NCI-H2227 (cell line): Measurements from ENCODE around the gene FCHSD1.
A peak's percentile ranks its signal among the peaks of the same experiment; 100 is the strongest.
"Not testable (repeated sequence)": the region's sequence is repeated elsewhere in the genome, so short reads cannot be mapped to it uniquely, and the experiment has no call there.

Source experiments
- DNase-seq: peaks from one replicate; lab custom pipeline; 2025; ENCODE audit not compliant: unreplicated experiment; lab: John Stamatoyannopoulos, UW

The FCHSD1 gene

DNA sequence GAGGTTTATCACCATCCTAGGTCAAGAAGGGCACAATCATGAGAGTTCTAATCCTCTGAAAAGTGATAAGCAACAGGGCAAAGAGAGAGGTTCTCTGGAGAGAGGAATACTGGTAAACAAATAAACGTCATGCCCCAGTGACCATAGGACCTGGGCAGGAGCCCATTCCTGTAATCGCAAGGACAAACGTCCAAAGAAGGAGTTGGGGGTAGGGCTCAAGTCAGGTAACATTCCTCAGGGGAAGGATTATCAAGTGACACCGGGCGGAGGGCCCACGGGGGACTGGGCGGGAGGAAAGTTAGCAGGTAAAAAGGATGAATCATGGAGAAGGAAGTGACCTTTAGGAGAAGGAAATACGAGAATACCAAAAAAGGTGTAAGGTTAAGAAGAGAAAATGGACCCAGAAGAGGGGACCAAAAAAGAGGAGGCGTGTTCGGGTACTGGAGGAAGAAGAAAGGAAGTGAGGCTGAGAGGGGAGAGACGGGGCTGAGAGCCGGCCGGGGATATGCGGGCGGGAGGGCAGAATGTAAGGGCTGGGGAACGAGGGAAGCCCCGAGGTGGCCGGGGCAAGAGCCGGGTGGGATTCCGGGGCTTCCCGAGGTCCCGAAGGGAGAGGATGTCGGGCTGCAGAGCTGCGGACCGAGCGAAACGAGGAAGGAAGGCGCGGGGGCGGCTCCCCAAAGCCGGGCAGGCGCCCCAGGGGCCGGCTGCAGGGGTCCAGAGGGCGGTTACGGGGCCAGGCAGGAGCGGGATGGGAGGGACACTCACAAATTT is 33.0 kb downstream of the FCHSD1 start:
- DNase-seq = peak; percentile 48

DNA sequence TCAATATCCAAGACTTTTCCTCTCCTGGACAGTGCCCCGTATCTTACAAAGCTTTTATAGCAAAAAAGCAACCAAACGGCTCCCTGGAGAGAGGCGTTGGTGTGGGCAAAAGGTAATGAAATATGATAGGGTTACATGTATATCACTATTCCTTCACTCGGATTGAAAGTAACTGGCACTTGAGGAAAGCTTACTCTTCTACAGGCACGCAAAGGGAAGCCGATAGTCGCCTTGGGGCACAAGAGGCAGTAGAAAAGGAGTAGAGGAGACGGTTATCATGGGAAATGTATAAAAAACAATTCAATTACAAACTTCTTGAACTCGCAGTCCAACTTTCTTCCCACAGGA is 33.6 kb downstream of the FCHSD1 start:
- DNase-seq = no peak

DNA sequence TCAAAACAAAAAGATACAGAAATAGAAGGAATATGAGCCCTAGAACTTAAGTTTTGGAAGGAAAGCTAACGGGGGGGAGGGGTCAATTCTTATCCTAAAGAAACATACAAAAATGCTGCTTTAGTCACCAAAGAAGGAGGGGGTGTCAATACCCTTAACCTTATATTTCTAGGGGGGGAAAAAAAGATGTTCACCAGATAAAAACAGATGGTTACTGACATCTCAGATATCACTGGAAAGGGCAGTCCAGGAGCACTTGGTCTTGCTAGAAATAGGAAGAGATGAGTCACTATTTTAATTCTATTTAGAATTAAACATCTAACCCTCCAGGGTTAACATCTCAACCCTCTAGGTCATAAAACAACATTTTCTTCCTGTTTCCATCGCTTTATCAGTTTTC is 34.1 kb downstream of the FCHSD1 start:
- DNase-seq = no peak

DNA sequence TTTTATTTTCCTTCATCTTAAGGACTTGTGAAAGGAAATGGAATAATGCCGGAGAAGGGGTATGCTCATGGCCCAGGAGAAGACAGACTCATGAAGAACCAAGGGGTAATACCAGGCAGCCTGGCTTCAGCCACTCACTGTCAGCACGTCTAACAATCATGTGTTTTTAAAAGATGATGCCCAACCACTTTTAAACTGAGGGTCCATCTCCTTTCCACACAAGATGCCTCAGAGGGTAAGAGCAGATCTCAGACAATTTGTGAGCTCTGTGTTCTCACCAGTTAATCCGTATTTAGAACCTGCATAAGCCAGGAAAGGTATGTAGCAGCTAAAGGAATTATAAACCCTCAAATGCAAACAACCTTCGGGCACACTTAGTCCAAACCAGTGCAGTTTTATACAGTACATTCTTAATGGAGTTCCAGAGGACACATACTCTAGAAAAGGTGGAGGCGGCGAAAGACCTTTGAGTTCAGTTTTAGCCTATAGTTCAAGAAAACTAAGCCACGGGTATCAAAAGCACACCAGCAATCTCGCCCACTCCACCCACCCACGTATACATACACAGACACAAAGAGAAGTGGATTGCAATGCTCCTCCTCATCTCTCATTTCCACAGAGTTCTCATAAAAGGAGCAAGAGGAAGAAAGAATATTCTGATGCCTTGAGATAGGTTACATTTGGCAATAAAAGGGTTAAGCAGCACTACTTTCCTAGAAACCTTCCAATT is 35.1 kb downstream of the FCHSD1 start:
- DNase-seq = no peak

DNA sequence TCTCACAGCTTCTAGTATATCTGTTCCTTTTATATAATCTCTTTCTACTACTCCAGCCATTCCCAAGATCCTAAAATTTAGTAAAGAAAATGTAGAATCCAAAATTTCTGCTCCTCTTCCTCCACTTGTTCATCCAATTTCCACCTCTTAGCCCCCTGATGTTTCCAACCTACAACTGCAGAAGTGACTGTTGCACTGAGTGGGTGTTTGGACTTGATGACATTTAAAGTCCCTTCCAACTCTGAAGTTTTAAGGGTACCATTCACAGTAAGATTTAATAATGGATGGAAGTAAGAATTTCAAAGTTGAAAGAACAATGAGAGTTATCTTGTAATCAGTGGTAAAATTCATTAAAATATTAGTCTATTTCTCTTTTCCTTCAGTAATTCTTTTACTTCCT is 37.9 kb downstream of the FCHSD1 start:
- no peak for DNase-seq

DNA sequence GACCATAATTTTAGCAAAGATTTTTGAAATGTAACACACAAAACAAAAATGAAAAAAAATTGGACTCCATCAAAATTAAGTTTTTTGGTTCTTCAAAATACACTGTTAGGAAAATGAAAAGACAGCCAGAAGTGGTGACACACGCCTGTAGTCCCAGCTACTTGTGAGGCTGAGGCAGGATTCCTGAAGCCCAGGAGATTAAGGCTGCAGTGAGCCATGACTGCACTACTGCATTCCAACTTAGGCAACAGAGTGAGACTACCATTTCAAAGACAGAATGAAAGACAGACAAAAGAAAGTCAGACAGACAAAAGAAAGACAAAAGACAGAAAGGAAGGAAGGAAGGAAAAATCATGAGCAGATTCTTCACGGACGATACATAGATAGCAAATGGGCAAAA is 39.9 kb downstream of the FCHSD1 start:
- DNase-seq = no peak

DNA sequence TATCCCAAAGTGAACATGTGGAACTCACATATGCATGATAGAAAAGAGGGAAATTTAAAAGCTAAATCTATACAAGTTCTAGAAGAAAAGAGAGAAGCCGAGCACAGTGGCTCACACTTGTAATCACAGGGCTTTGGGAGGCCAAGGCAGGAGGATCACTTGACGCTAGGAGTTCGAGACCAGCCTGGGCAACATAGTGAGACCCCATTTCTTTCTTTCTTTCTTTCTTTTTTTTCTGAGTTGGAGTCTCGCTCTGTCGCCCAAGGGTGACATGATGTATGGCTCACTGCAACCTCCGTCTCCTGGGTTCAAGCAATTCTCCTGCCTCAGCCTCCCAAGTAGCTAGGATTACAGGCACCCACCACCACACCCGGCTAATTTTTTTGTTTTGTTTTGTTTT is 41.3 kb downstream of the FCHSD1 start:
- DNase-seq = not testable (repeated sequence)

DNA sequence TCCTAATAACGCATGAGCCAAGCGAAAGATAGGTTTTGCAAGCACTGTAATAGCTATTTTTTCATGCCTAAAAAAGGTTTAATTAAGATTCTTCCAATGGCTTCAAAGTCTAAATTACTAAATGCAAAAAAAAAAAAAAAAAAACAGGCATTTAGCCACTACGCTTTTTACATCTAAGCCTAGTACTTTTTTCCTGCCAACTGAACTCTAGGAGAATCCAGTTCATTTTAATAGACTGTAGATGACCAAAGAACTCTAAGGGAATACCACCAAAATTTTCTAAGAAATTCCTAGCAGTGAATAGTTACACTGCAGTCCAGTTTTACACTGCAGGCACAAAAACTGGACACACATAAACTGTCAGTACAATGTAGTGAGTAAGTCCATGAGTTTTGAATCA is 42.2 kb downstream of the FCHSD1 start:
- DNase-seq = no peak

DNA sequence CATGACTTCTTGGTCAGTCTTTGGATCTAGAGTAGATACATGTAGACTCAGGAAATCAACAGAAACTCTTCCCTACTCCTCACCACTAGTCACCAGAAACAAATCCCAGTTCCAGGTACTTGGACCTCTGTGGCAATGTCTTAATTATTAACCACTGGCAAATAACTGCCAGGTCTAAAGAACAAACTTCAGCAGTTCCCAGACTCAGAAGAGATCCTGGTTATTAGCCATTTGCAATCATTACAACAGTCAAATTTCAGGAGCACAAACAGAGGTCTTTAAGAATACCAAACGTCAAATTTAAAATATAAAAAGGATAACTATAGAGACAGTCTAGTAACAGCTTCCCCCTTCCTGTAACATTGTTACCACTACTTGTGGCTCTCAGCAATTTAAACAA is 42.7 kb downstream of the FCHSD1 start:
- no peak for DNase-seq

DNA sequence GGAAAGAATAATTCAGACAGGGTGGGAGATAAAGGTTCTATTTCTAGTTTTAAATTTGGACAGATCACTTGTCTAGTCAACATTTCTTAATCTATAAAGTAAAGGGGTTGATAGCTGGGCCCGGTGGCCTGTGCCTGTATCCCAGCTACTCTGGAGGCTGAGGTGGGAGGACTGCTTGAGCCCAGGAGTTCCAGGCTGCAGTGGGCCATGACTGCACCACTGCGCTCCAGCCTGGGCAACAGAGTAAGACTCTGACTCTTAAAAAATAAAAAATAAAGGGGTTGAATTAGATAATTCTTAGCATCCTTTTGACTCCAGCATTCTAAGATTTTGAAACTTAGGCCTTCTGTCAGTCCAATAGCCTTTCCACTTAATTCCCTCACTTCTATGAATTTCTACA is 43.2 kb downstream of the FCHSD1 start:
- DNase-seq = no peak

DNA sequence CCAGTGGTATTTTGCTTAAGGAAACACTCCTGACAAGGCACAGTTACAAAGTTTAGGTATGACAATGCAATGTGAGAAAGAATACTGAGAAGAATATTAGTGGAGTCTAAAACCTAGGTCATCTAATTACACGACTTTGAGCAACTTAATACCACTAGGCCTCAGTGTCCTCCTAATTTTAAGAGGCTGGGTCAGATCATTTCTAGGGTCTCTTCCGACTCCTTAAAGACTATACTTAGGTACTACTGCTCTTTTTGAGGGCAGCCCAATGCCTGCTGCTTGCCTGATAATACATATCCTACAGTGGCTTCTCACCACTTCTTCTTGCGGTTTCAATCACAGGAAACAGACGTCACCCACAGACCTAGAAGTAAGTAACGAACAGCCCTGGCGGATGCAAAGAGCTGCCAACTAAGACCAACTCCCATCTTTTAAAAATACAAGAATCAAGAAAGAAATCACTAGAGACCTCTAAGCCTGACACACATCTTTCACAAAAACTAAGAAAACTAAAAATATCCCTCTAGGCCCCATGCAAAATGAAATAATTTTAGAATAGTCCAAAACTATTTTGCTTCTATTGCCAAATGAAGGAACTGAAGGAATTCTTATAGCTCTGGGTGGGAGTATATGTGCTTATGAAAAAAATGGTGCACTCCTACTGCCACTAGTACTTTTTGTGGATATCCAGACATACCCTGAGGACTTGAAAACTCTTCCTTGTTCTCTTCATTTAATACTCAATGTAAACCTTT is 45.5 kb downstream of the FCHSD1 start:
- no peak for DNase-seq

DNA sequence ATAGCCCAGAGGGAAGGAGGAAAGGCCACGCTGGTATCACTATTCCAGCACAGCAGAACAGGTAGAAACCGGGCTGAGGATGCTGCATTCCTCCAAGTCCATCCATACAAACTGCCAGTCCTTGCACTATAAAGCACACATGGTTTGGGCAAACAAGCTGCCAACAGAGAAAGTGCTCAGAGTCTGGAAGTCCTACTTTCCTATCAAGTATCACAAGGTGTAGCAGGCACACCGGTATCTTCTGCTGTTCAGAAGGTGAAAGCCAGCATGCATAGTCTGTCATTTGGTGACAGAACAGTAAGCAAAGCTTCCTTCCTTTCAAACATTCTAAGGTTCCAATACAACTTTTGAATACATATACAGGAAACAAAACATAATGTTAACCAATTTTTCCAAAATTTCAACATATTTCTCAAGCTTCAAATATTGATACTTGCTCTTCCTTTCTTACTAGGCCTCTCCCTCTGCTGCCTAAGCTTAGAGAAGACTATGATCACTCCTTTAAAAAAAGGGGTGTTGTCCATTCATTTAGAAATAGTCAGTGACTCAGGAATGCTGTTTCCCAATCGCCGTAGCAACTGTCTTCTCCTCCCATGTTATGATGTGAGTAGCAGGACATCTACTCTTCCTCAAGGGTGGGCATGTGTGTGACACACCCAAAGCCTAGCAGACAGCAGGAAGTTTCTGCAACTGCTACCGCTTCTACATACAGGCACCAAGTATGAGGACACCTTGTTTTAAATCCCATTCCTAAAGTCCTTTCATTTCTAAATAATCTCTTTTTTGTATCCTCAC is 47.1 kb downstream of the FCHSD1 start:
- no peak for DNase-seq

DNA sequence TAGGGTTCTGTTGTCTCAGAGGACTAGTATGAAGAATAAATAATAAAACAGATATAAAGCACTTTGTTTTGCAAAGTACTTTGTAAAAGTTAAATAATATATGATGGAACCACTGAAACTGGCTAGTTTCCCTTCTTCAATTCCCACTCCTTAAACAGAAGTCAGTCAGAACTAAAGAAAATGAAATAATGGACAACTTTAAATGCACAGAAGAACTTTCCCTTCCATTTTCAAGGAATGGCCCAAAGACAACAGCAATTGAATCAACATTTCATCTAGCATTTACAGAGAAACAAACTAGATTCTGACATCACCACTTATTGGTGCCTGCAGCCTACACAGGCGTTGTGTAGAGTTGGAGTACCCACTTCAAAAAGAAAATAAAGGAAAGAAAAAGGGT is 48.6 kb downstream of the FCHSD1 start:
- no peak for DNase-seq

DNA sequence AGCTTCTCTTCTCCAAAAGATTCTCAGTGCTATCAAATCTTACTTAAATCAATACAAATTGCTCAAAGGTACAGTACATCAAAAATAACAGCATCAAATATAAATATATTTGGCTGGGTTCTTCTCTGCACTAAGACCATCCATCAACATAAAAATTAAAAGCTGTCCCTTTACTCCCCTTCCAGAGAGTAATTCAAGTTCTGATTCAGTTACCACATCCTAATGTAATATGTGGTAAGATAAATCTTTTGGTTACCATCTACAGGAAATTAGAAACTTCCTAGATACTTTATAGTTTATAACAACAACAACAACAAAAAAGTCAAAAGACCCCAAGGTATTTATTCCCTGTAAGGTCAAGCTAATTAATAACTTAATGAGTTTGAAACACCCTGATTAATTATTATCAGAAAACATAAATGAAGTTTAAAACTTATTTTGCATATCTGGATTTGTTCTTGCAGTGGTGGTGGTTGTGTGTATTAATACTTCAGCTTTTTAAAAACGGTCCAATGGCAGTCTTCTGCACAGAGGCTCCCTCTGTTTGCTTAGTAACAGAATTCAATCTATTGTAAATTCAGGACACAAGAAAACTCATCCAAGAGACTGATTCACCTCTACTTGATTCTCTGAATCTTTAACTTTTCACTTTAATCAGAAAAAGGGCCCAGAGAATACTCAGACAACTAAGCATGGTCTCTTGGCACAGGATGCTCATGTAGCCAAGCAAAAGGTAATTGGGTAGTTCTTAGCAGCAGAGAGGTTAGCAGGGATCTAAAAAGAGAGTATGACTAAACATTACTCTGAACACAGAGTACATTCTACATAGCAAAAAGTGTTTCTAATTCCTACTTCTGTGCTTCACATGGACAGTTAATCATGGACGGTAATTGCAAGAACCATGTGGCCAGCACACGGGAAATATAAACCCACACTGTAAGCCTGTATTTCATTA is 52.5 kb downstream of the FCHSD1 start:
- DNase-seq = no peak

DNA sequence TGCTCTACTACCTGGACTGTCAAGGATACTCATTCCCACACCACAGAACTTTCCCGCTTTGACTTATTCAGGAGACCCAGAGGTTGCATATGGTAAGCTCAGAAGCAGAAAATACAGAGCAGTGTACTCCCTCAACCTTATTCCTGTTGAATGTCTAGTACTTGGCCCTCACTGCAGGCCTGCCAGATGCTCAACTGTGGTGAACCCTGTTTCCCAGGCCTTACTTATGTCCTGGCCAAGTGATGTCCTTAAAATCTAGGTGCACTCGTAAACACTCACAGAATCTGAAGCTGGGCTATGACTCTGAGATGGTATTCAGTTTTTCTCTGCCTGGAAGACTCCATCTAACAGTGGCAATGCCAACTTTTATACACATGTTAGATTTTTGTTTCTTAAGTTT is 53.4 kb downstream of the FCHSD1 start:
- no peak for DNase-seq

DNA sequence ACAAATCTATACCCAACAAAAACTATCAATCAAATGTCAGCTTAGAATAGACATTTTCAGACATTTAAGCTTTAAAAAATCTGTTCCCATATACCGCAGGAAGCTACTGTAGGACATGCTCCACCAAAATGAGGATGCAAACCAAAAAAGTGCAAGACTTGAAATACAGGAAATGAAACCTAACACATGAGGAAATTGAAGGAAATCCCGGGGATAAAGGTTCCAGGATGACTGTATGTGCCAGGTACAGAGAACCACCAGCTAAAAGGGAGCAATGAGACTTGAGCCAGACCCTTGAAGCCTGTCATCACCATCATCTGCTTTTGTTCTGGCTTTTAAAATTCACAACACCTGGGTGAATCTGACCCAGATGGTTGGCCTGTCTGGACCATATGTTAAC is 53.8 kb downstream of the FCHSD1 start:
- DNase-seq = no peak

DNA sequence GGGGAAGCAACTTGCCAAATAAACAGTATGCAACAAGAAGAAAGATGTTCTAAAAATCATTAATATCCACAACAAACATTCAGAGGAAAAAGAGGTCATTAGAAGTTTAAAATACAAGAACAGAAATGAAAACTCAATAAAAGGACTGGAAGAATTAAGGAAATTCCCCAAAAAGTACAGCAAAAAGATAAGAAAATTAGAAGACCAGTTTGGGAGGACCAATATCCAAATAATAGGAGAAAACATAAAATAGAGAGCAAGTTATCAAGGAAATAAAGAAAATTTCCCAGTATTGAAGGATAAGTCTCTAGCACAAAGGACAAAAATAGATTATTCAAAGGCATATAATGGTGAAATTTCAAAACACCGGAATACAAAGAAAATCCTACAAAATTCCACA is 54.4 kb downstream of the FCHSD1 start:
- no peak for DNase-seq

DNA sequence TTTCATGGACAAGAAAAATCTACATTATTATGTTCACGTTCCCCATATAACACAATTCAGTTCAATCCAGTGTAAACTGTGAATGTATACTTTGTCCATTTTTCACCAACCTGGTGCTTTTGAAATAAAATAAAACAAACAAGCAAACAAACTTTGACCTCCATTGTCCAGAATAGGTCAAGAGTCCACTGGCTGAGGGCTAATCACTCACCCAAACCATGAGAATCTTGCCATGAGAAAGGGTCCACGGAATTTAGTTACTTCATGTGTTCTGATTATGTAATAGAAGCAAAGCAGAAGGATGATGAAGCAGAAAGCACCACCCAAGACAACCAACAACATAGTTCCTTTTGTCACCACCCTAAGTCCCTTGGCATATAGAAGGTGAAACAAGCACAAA is 61.1 kb downstream of the FCHSD1 start:
- DNase-seq = no peak
